ENCODE results near the gene PPP1R3D. TPM values are rescaled to one million over a fixed set of nuclear protein-coding genes. Genes with fewer than 3 reads are reported as not detected.

PPP1R3D gene
- total RNA-seq, 2 experiments from 2014 or later: 4.5 to 5.1 TPM

GRCh38 chr20:59912609-59913008 is 27.5 kb downstream of the PPP1R3D start:
- no peaks in the 10 kb centered on the region for H3K9me2 ChIP-seq (ENCODE audit: insufficient read depth, low read length)
- no peak for DNase-seq (ENCODE audit: low spot score)
- no peaks in the 10 kb centered on the region for H4K20me1 ChIP-seq (ENCODE audit: insufficient read depth, low read length)
- intact Hi-C loops (cut with micrococcal nuclease; ENCODE audit: unreplicated experiment): no loop called here
- ChIA-PET CTCF (ENCODE audit: unreplicated experiment) (no interaction called here), POLR2A (interaction anchor here (1.2 kb wide), 1 partner anchor 63 kb away, joined by 3 read pairs; no protein-coding TSS in a partner anchor)
- BruUV-seq (replicated peaks): no TSS peak
- no peak overlapping the region for H3K27ac ChIP-seq (ENCODE audit: low read depth, low read length, poor library complexity, severe bottlenecking)
- H3K9me3 ChIP-seq (ENCODE audit: low read length): no peaks in the 10 kb centered on the region
- H2AFZ ChIP-seq (ENCODE audit: low read length): no peak overlapping the region
- H3K4me3 ChIP-seq (ENCODE audit: low read depth, low read length, poor library complexity, severe bottlenecking): no peak overlapping the region
- no peaks in the 10 kb centered on the region for H3K79me2 ChIP-seq (ENCODE audit: insufficient read depth, low read depth, low read length)
- no peaks in the 10 kb centered on the region for H3K36me3 ChIP-seq (ENCODE audit: insufficient read depth, low read length)
- H3K4me1 ChIP-seq (ENCODE audit: insufficient read depth, low read length, poor library complexity, severe bottlenecking): no peaks in the 10 kb centered on the region
- no peak overlapping the region for H3K4me2 ChIP-seq (ENCODE audit: low read length)
- TF ChIP-seq EZH2phosphoT487 (IDR thresholded peaks at IDR 0.05; ENCODE audit: borderline replicate concordance, low read depth, low read length) (no peak), CTCF (conservative IDR thresholded peaks at IDR 0.05; ENCODE audit: low read length) (no peak)

- Histone ChIP-seq H3K4me1 (ENCODE audit: insufficient read depth, low read length, poor library complexity, severe bottlenecking) (no peaks in the 10 kb centered on the region), H3K4me3 (ENCODE audit: low read depth, low read length, poor library complexity, severe bottlenecking) (no peak overlapping the region), H2AFZ (ENCODE audit: low read length) (no peak overlapping the region), H3K9me3 (ENCODE audit: low read length) (no peaks in the 10 kb centered on the region), H3K79me2 (ENCODE audit: insufficient read depth, low read depth, low read length) (no peaks in the 10 kb centered on the region), H3K9me2 (ENCODE audit: insufficient read depth, low read length) (no peaks in the 10 kb centered on the region), H3K36me3 (ENCODE audit: insufficient read depth, low read length) (no peaks in the 10 kb centered on the region), H4K20me1 (ENCODE audit: insufficient read depth, low read length) (no peaks in the 10 kb centered on the region), H3K27ac (ENCODE audit: low read depth, low read length, poor library complexity, severe bottlenecking) (no peak overlapping the region), H3K4me2 (ENCODE audit: low read length) (no peak overlapping the region)
- ChIA-PET POLR2A (interaction anchor here (0.7 to 1.1 kb wide), 2 partner anchors 17 to 29 kb away, joined by 3 read pairs; no protein-coding TSS in a partner anchor), CTCF (ENCODE audit: unreplicated experiment) (no interaction called here)
- BruUV-seq (replicated peaks): no TSS peak
- DNase-seq (ENCODE audit: low spot score): no peak
- TF ChIP-seq CTCF (conservative IDR thresholded peaks at IDR 0.05; ENCODE audit: low read length): no peak
- no peak for TF ChIP-seq EZH2phosphoT487 (IDR thresholded peaks at IDR 0.05; ENCODE audit: borderline replicate concordance, low read depth, low read length)
- intact Hi-C loops (cut with micrococcal nuclease; ENCODE audit: unreplicated experiment): no loop called here
Measured at GRCh38 chr20:59911041-59911440, 29.1 kb downstream of the PPP1R3D start.

GRCh38 chr20:59908855-59909254 is 31.2 kb downstream of the PPP1R3D start:
- ChIA-PET POLR2A (interaction anchor here (0.6 kb wide), 1 partner anchor 12 kb away, joined by 3 read pairs; no protein-coding TSS in a partner anchor), CTCF (ENCODE audit: unreplicated experiment) (no interaction called here)
- Histone ChIP-seq H3K36me3 (ENCODE audit: insufficient read depth, low read length) (no peaks in the 10 kb centered on the region), H3K4me3 (ENCODE audit: low read depth, low read length, poor library complexity, severe bottlenecking) (no peak overlapping the region), H2AFZ (ENCODE audit: low read length) (no peak overlapping the region), H3K79me2 (ENCODE audit: insufficient read depth, low read depth, low read length) (no peaks in the 10 kb centered on the region), H3K4me1 (ENCODE audit: insufficient read depth, low read length, poor library complexity, severe bottlenecking) (no peaks in the 10 kb centered on the region), H3K9me3 (ENCODE audit: low read length) (no peaks in the 10 kb centered on the region), H4K20me1 (ENCODE audit: insufficient read depth, low read length) (no peaks in the 10 kb centered on the region), H3K4me2 (ENCODE audit: low read length) (no peak overlapping the region), H3K9me2 (ENCODE audit: insufficient read depth, low read length) (no peaks in the 10 kb centered on the region), H3K27ac (ENCODE audit: low read depth, low read length, poor library complexity, severe bottlenecking) (no peak overlapping the region)
- TF ChIP-seq EZH2phosphoT487 (IDR thresholded peaks at IDR 0.05; ENCODE audit: borderline replicate concordance, low read depth, low read length) (no peak), CTCF (conservative IDR thresholded peaks at IDR 0.05; ENCODE audit: low read length) (no peak)
- DNase-seq (ENCODE audit: low spot score): no peak
- intact Hi-C loops (cut with micrococcal nuclease; ENCODE audit: unreplicated experiment): no loop called here
- no TSS peak for BruUV-seq (replicated peaks)
